HepG2 (cell line): ENCODE data around the gene MRPS25. TPM values are rescaled to one million over a fixed set of nuclear protein-coding genes. Genes with fewer than 3 reads are reported as not detected.

Source experiments
- ARNT2 ChIP-seq: sonication (generic); formaldehyde crosslinking; IDR thresholded peaks from 2 replicates; pipeline ENCODE4 v1.8.0; 2022; ENCODE audit warnings: mild to moderate bottlenecking, low read depth, missing genetic modification reagents, moderate library complexity
- ASH2L ChIP-seq: fragments of 300-600, 200-600 bp; sonication (generic); IDR thresholded peaks from 2 replicates; pipeline ENCODE4 v1.7.0; 2017; ENCODE audit warnings: low read depth, mild to moderate bottlenecking, moderate library complexity, mixed read lengths, low read length; ENCODE audit not compliant: insufficient read length
- CHD4 ChIP-seq: fragments of 200-600 bp; sonication (generic); IDR thresholded peaks from 2 replicates; pipeline ENCODE4 v1.7.0; 2017; ENCODE audit warnings: mild to moderate bottlenecking, low read length, borderline replicate concordance
- GATA4 ChIP-seq: sonication (generic); IDR thresholded peaks from 2 replicates; pipeline ENCODE4 v1.6.1; 2016; ENCODE audit warnings: antibody characterized with exemption, low read depth, borderline replicate concordance
- GATAD2A ChIP-seq: IDR thresholded peaks from 2 replicates; pipeline ENCODE4 v1.6.1; 2016
- HMG20B ChIP-seq: conservative IDR thresholded peaks from 2 replicates; pipeline ENCODE4 v1.6.1; 2016; ENCODE audit warnings: missing genetic modification reagents, missing compliant biosample characterization
- KLF6 ChIP-seq: IDR thresholded peaks from 2 replicates; pipeline ENCODE4 v1.8.0; 2016; ENCODE audit warnings: missing biosample characterization, missing genetic modification reagents
- MED8 ChIP-seq: sonication (generic); formaldehyde crosslinking; IDR thresholded peaks from 2 replicates; pipeline ENCODE4 v1.8.1; 2023; ENCODE audit warnings: mild to moderate bottlenecking, missing genetic modification reagents; ENCODE audit not compliant: insufficient replicate concordance
- RBM22 ChIP-seq: fragments of 200-400 bp; formaldehyde crosslinking; optimal IDR thresholded peaks from 2 replicates; pipeline ENCODE3; 2017; ENCODE audit warnings: mild to moderate bottlenecking, low read length, moderate library complexity
- RCOR2 ChIP-seq: IDR thresholded peaks from 2 replicates; pipeline ENCODE4 v1.6.1; 2016; ENCODE audit warnings: missing biosample characterization, missing genetic modification reagents
- RFX1 ChIP-seq: fragments of 450-650 bp; IDR thresholded peaks from 2 replicates; pipeline ENCODE4 v1.6.1; 2017
- SRSF9 ChIP-seq: fragments of 200-400 bp; formaldehyde crosslinking; IDR thresholded peaks from 2 replicates; pipeline ENCODE4 v1.6.1; 2018; ENCODE audit warnings: borderline replicate concordance, mild to moderate bottlenecking, low read depth, low read length; ENCODE audit not compliant: insufficient read depth, poor library complexity, severe bottlenecking
- ZNF317 ChIP-seq: sonication (generic); formaldehyde crosslinking; IDR thresholded peaks from 2 replicates; pipeline ENCODE4 v1.5.0; 2020; ENCODE audit warnings: mild to moderate bottlenecking, missing genetic modification reagents
- ZNF460 ChIP-seq: sonication (generic); formaldehyde crosslinking; IDR thresholded peaks from 2 replicates; pipeline ENCODE4 v1.5.1; 2020; ENCODE audit warnings: missing genetic modification reagents, mild to moderate bottlenecking, borderline replicate concordance
- polyA plus RNA-seq, 8 experiments: library from polyadenylated mRNA; depleted of rRNA in 3 of 8; stranded (reverse) in 7 of 8; unstranded in 1 of 8; fragments of >200 nt; fragmentation: Illumina TruSeq in 4 of 8; extraction: Trizol in 4 of 8; gene quantifications; 2 replicates each; pipeline versions ENCODE4 v1.2.1 to v1.2.3, GENCODE V29; 2011 to 2016; ENCODE audit warnings: low read depth in 4 of 8, missing spikeins in 1 of 8, mixed read lengths in 1 of 8; ENCODE audit not compliant: insufficient read depth in 1 of 8
- total RNA-seq, 5 experiments: library from RNA; depleted of rRNA; stranded (reverse); fragments of >200 nt; fragmentation: Illumina TruSeq; extraction: Trizol; gene quantifications; 2 replicates each; pipeline ENCODE4 v1.2.3, GENCODE V29; 2016; ENCODE audit warnings: low read depth in 1 of 5
- TF ChIP-seq, protein P1 (sequence below): sonication (generic); formaldehyde crosslinking; IDR thresholded peaks from 2 replicates; pipeline ENCODE4 v1.4.0; 2020; ENCODE audit warnings: low read depth, missing genetic modification reagents
- TF ChIP-seq, protein P2 (sequence below): sonication (generic); formaldehyde crosslinking; IDR thresholded peaks from 2 replicates; pipeline ENCODE4 v1.8.0; 2022; ENCODE audit warnings: missing genetic modification reagents, low read depth, mild to moderate bottlenecking, borderline replicate concordance
- TF ChIP-seq, protein P3 (sequence below): sonication (generic); formaldehyde crosslinking; IDR thresholded peaks from 2 replicates; pipeline ENCODE4 v1.9.0; 2021; ENCODE audit warnings: missing genetic modification reagents, mild to moderate bottlenecking, borderline replicate concordance
- TF ChIP-seq, protein P4 (sequence below): sonication (generic); formaldehyde crosslinking; IDR thresholded peaks from 2 replicates; pipeline ENCODE4 v1.4.0; 2020; ENCODE audit warnings: mild to moderate bottlenecking, low read depth, missing genetic modification reagents
- TF ChIP-seq, protein P5 (sequence below): IDR thresholded peaks from 2 replicates; pipeline ENCODE4 v1.6.1; 2016; ENCODE audit warnings: low read depth

Gene MRPS25
- total and polyA plus RNA-seq, 2 of the 13 experiments (the other 11 are each of a cell fraction or from before 2014, with no cell fraction given), result 60.1 to 74.3 TPM

DNA sequence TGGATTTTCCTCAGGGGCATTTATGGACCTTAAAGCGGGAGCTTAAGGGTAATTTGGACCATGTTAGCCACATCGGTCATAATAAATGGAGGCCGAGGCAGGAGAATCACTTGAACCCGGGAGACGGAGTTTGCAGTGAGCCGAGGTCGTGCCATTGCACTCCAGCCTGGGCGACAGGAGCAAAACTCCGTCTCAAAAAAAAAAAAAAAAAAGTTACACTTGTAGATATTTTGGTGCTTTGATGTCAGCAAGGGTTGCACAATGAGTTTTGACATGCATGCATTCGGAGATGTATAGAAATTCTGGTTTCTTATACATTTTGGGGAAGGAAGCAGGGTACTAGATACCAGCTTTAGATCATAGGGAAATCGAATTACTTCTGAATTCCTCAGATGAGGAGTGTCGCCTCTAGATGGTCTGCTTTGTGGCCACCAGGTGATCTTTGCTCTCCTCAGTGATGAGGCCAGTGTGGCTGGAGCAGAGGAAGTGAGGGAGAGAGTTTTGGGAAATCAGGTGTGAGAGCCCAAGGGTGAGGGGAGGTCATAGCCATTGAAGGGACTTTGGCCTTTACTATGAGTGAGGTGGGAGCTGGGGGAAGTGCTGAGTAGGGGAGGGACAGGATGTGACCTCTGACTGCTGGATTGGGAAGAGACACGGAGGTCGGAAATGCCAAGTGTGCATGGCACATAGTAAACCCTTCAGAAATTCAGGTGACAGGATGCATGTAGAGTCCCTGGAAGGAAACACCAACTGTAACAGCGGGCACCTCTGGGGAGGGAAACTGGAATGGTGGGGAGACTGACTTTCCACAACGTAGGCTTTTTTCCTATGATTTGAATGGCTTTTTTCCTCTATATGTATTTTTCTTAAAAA, 42.2 kb upstream of the MRPS25 start (continued):
- TF ChIP-seq, protein P1, sequence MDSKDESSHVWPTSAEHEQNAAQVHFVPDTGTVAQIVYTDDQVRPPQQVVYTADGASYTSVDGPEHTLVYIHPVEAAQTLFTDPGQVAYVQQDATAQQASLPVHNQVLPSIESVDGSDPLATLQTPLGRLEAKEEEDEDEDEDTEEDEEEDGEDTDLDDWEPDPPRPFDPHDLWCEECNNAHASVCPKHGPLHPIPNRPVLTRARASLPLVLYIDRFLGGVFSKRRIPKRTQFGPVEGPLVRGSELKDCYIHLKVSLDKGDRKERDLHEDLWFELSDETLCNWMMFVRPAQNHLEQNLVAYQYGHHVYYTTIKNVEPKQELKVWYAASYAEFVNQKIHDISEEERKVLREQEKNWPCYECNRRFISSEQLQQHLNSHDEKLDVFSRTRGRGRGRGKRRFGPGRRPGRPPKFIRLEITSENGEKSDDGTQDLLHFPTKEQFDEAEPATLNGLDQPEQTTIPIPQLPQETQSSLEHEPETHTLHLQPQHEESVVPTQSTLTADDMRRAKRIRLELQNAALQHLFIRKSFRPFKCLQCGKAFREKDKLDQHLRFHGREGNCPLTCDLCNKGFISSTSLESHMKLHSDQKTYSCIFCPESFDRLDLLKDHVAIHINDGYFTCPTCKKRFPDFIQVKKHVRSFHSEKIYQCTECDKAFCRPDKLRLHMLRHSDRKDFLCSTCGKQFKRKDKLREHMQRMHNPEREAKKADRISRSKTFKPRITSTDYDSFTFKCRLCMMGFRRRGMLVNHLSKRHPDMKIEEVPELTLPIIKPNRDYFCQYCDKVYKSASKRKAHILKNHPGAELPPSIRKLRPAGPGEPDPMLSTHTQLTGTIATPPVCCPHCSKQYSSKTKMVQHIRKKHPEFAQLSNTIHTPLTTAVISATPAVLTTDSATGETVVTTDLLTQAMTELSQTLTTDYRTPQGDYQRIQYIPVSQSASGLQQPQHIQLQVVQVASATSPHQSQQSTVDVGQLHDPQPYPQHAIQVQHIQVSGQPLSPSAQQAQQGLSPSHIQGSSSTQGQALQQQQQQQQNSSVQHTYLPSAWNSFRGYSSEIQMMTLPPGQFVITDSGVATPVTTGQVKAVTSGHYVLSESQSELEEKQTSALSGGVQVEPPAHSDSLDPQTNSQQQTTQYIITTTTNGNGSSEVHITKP, result no peak
- no peak for TF ChIP-seq RFX1
- TF ChIP-seq RCOR2 (CRISPR knock-in tag), result peak; percentile 84; the same call in 1 of the 2 replicates
- TF ChIP-seq ASH2L, result peak; percentile 68
- TF ChIP-seq KLF6 (CRISPR knock-in tag), result no peak
- TF ChIP-seq, protein P2, sequence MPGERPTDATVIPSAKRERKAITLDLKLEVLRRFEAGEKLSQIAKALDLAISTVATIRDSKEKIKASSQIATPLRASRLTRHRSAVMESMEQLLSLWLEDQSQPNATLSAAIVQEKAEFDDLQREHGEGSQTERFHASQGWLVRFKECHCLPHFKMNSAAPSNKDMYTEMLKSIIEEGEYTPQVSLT (CRISPR knock-in tag), result no peak
- TF ChIP-seq RBM22, result no peak
- TF ChIP-seq, protein P3, sequence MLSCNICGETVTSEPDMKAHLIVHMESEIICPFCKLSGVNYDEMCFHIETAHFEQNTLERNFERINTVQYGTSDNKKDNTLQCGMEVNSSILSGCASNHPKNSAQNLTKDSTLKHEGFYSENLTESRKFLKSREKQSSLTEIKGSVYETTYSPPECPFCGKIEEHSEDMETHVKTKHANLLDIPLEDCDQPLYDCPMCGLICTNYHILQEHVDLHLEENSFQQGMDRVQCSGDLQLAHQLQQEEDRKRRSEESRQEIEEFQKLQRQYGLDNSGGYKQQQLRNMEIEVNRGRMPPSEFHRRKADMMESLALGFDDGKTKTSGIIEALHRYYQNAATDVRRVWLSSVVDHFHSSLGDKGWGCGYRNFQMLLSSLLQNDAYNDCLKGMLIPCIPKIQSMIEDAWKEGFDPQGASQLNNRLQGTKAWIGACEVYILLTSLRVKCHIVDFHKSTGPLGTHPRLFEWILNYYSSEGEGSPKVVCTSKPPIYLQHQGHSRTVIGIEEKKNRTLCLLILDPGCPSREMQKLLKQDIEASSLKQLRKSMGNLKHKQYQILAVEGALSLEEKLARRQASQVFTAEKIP, result no peak
- peak; percentile 72 for TF ChIP-seq GATAD2A
- TF ChIP-seq ZNF317, result no peak
- TF ChIP-seq, protein P4, sequence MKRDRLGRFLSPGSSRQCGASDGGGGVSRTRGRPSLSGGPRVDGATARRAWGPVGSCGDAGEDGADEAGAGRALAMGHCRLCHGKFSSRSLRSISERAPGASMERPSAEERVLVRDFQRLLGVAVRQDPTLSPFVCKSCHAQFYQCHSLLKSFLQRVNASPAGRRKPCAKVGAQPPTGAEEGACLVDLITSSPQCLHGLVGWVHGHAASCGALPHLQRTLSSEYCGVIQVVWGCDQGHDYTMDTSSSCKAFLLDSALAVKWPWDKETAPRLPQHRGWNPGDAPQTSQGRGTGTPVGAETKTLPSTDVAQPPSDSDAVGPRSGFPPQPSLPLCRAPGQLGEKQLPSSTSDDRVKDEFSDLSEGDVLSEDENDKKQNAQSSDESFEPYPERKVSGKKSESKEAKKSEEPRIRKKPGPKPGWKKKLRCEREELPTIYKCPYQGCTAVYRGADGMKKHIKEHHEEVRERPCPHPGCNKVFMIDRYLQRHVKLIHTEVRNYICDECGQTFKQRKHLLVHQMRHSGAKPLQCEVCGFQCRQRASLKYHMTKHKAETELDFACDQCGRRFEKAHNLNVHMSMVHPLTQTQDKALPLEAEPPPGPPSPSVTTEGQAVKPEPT, result no peak
- no peak for TF ChIP-seq ARNT2
- TF ChIP-seq, protein P5, sequence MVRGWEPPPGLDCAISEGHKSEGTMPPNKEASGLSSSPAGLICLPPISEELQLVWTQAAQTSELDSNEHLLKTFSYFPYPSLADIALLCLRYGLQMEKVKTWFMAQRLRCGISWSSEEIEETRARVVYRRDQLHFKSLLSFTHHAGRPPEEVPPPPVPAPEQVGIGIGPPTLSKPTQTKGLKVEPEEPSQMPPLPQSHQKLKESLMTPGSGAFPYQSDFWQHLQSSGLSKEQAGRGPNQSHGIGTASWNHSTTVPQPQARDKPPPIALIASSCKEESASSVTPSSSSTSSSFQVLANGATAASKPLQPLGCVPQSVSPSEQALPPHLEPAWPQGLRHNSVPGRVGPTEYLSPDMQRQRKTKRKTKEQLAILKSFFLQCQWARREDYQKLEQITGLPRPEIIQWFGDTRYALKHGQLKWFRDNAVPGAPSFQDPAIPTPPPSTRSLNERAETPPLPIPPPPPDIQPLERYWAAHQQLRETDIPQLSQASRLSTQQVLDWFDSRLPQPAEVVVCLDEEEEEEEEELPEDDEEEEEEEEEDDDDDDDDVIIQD (CRISPR knock-in tag), result peak; percentile 79; the same call in 1 of the 2 replicates
- 0 out of 2 replicates have a peak, but pooled peaks have one; percentile 13 for TF ChIP-seq HMG20B (CRISPR knock-in tag)
- no peak; the same call in 1 of the 2 replicates for TF ChIP-seq ZNF460 (CRISPR knock-in tag)
- TF ChIP-seq GATA4, result no peak
- TF ChIP-seq CHD4, result no peak
- no peak for TF ChIP-seq MED8 (CRISPR knock-in tag)
- TF ChIP-seq SRSF9, result no peak
